HepG2 (cell line): ENCODE results near the gene RETN. TPM values are rescaled to one million over a fixed set of nuclear protein-coding genes. Genes with fewer than 3 reads are reported as not detected.
A peak's percentile ranks its signal among the peaks of the same experiment; 100 is the strongest.

Experiments
- DNMT1 ChIP-seq: sonication (generic); formaldehyde crosslinking; IDR thresholded peaks from 2 replicates; pipeline ENCODE4 v1.5.1; 2020; ENCODE audit warnings: mild to moderate bottlenecking, missing genetic modification reagents
- MATR3 ChIP-seq: sonication (generic); formaldehyde crosslinking; IDR thresholded peaks from 2 replicates; pipeline ENCODE4 v1.4.0; 2020; ENCODE audit warnings: missing genetic modification reagents
- MTA3 ChIP-seq: sonication (generic); formaldehyde crosslinking; IDR thresholded peaks from 2 replicates; pipeline ENCODE4 v1.4.0; 2020; ENCODE audit warnings: missing genetic modification reagents
- NONO ChIP-seq, 2 experiments: fragments of 450-650 bp in 1 of 2; sonication (generic) in 1 of 2; formaldehyde crosslinking in 1 of 2; IDR thresholded peaks in 1 of 2; conservative IDR thresholded peaks in 1 of 2; 2 replicates each; pipeline versions ENCODE4 v1.6.1 to v1.8.0; 2017 to 2022; ENCODE audit warnings: mild to moderate bottlenecking in 1 of 2, missing genetic modification reagents in 1 of 2, moderate library complexity in 1 of 2
- PAX8 ChIP-seq: sonication (generic); formaldehyde crosslinking; IDR thresholded peaks from 2 replicates; pipeline ENCODE4 v1.8.0; 2022; ENCODE audit warnings: mild to moderate bottlenecking, missing genetic modification reagents, borderline replicate concordance
- RELA ChIP-seq: sonication (generic); formaldehyde crosslinking; IDR thresholded peaks from 2 replicates; pipeline ENCODE4 v1.4.0; 2020; ENCODE audit warnings: missing genetic modification reagents
- SALL2 ChIP-seq: sonication (generic); formaldehyde crosslinking; IDR thresholded peaks from 2 replicates; pipeline ENCODE4 v1.8.1; 2023; ENCODE audit warnings: mild to moderate bottlenecking, missing genetic modification reagents, inconsistent platforms
- ZFP82 ChIP-seq: sonication (generic); formaldehyde crosslinking; IDR thresholded peaks from 2 replicates; pipeline ENCODE4 v1.5.1; 2020; ENCODE audit warnings: mild to moderate bottlenecking, missing genetic modification reagents, borderline replicate concordance
- ZNF235 ChIP-seq: sonication (generic); formaldehyde crosslinking; IDR thresholded peaks from 2 replicates; pipeline ENCODE4 v1.8.1; 2023; ENCODE audit warnings: mild to moderate bottlenecking, missing genetic modification reagents, borderline replicate concordance
- ZNF558 ChIP-seq: sonication (generic); formaldehyde crosslinking; IDR thresholded peaks from 2 replicates; pipeline ENCODE4 v1.9.0; 2022; ENCODE audit warnings: mild to moderate bottlenecking, missing genetic modification reagents, borderline replicate concordance
- ZNF619 ChIP-seq: sonication (generic); formaldehyde crosslinking; IDR thresholded peaks from 2 replicates; pipeline ENCODE4 v1.4.0; 2020; ENCODE audit warnings: mild to moderate bottlenecking, missing genetic modification reagents
- ZNF674 ChIP-seq: sonication (generic); formaldehyde crosslinking; IDR thresholded peaks from 2 replicates; pipeline ENCODE4 v1.5.0; 2020; ENCODE audit warnings: low read depth, mild to moderate bottlenecking, missing genetic modification reagents
- ZNF878 ChIP-seq: sonication (generic); formaldehyde crosslinking; IDR thresholded peaks from 2 replicates; pipeline ENCODE4 v1.8.1; 2023; ENCODE audit warnings: mild to moderate bottlenecking, missing genetic modification reagents, moderate library complexity
- polyA plus RNA-seq, 8 experiments: library from polyadenylated mRNA; depleted of rRNA in 3 of 8; stranded (reverse) in 7 of 8; unstranded in 1 of 8; fragments of >200 nt; fragmentation: Illumina TruSeq in 4 of 8; extraction: Trizol in 4 of 8; gene quantifications; 2 replicates each; pipeline versions ENCODE4 v1.2.1 to v1.2.3, GENCODE V29; 2011 to 2016; ENCODE audit warnings: low read depth in 4 of 8, missing spikeins in 1 of 8, mixed read lengths in 1 of 8; ENCODE audit not compliant: insufficient read depth in 1 of 8
- total RNA-seq, 5 experiments: library from RNA; depleted of rRNA; stranded (reverse); fragments of >200 nt; fragmentation: Illumina TruSeq; extraction: Trizol; gene quantifications; 2 replicates each; pipeline ENCODE4 v1.2.3, GENCODE V29; 2016; ENCODE audit warnings: low read depth in 1 of 5
- TF ChIP-seq, protein P1 (sequence below): sonication (generic); formaldehyde crosslinking; IDR thresholded peaks from 2 replicates; pipeline ENCODE4 v1.4.0; 2020; ENCODE audit warnings: missing genetic modification reagents
- TF ChIP-seq, protein P2 (sequence below): sonication (generic); formaldehyde crosslinking; IDR thresholded peaks from 2 replicates; pipeline ENCODE4 v1.4.0; 2020; ENCODE audit warnings: missing genetic modification reagents
- TF ChIP-seq, protein P3 (sequence below): sonication (generic); formaldehyde crosslinking; conservative IDR thresholded peaks from 2 replicates; pipeline ENCODE4 v1.4.0; 2020; ENCODE audit warnings: missing genetic modification reagents
- TF ChIP-seq, protein P4 (sequence below): sonication (generic); formaldehyde crosslinking; IDR thresholded peaks from 2 replicates; pipeline ENCODE4 v1.4.0; 2020; ENCODE audit warnings: missing genetic modification reagents, borderline replicate concordance
- TF ChIP-seq, protein P5 (sequence below): sonication (generic); formaldehyde crosslinking; IDR thresholded peaks from 2 replicates; pipeline ENCODE4 v1.5.0; 2020; ENCODE audit warnings: missing genetic modification reagents

The RETN gene
- total and polyA plus RNA-seq, 2 of the 13 experiments (the other 11 are each of a cell fraction or from before 2014, with no cell fraction given) = not detected

DNA sequence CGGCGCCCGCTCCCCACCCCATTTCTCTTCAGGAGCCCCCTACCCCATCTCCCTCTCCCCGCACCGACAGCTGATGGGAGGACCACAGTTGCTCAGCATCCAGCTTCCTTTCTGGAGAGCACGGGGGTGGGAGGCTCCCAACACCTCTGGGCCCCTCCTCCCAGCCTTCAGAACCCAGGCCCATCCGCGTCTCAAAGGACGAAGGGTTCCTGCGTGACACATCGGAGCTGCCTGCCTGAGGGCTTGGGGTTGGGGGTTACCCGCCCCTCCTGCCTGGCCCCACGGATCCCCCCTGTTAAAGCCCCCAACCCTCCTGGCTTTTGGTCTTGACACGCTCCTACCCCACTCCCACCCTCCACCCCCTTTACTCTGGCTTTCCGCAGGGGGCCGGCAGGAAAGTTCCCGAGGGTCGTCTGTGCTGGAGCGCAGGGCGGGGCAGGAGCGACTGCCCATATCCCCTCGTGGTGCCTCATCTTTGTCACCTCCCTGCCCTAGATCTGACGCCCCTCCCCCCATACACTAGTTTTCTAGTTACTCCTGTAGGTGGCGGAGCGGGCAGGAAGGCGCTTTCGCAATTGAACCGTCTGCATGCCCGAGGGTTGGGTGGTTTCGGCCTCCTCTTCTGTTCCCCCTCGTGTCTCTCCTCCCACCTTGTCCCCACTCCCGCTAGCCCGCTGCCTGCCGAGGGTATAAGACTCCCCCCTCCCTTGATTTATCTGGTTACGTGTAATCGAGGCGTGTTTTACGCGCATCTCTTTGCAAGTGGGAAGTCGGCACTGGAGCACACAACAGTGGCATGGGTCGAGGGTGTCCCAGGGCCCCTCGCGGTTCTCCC lies 12.7 kb downstream of the RETN start (continued):
- TF ChIP-seq, protein P1, sequence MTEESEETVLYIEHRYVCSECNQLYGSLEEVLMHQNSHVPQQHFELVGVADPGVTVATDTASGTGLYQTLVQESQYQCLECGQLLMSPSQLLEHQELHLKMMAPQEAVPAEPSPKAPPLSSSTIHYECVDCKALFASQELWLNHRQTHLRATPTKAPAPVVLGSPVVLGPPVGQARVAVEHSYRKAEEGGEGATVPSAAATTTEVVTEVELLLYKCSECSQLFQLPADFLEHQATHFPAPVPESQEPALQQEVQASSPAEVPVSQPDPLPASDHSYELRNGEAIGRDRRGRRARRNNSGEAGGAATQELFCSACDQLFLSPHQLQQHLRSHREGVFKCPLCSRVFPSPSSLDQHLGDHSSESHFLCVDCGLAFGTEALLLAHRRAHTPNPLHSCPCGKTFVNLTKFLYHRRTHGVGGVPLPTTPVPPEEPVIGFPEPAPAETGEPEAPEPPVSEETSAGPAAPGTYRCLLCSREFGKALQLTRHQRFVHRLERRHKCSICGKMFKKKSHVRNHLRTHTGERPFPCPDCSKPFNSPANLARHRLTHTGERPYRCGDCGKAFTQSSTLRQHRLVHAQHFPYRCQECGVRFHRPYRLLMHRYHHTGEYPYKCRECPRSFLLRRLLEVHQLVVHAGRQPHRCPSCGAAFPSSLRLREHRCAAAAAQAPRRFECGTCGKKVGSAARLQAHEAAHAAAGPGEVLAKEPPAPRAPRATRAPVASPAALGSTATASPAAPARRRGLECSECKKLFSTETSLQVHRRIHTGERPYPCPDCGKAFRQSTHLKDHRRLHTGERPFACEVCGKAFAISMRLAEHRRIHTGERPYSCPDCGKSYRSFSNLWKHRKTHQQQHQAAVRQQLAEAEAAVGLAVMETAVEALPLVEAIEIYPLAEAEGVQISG = peak; percentile 23; the same call in 1 of the 2 replicates
- TF ChIP-seq MTA3 (CRISPR knock-in tag) (no peak), ZNF558 (CRISPR knock-in tag) (0 out of 2 replicates have a peak, but pooled peaks have one; percentile 16), ZNF619 (CRISPR knock-in tag) (no peak), ZNF235 (CRISPR knock-in tag) (no peak), DNMT1 (CRISPR knock-in tag) (no peak), NONO (IDR thresholded peaks at IDR 0.05) (no peak), NONO (CRISPR knock-in tag; conservative IDR thresholded peaks at IDR 0.05) (no peak), RELA (CRISPR knock-in tag) (no peak), ZFP82 (CRISPR knock-in tag) (peak; percentile 34; the same call in 1 of the 2 replicates), ZNF674 (CRISPR knock-in tag) (no peak), ZNF878 (no peak), SALL2 (CRISPR knock-in tag) (no peak), MATR3 (no peak), PAX8 (CRISPR knock-in tag) (no peak)
- TF ChIP-seq, protein P2, sequence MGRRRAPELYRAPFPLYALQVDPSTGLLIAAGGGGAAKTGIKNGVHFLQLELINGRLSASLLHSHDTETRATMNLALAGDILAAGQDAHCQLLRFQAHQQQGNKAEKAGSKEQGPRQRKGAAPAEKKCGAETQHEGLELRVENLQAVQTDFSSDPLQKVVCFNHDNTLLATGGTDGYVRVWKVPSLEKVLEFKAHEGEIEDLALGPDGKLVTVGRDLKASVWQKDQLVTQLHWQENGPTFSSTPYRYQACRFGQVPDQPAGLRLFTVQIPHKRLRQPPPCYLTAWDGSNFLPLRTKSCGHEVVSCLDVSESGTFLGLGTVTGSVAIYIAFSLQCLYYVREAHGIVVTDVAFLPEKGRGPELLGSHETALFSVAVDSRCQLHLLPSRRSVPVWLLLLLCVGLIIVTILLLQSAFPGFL (CRISPR knock-in tag) = no peak
- TF ChIP-seq, protein P3, sequence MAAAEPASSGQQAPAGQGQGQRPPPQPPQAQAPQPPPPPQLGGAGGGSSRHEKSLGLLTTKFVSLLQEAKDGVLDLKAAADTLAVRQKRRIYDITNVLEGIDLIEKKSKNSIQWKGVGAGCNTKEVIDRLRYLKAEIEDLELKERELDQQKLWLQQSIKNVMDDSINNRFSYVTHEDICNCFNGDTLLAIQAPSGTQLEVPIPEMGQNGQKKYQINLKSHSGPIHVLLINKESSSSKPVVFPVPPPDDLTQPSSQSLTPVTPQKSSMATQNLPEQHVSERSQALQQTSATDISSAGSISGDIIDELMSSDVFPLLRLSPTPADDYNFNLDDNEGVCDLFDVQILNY = no peak
- TF ChIP-seq, protein P4, sequence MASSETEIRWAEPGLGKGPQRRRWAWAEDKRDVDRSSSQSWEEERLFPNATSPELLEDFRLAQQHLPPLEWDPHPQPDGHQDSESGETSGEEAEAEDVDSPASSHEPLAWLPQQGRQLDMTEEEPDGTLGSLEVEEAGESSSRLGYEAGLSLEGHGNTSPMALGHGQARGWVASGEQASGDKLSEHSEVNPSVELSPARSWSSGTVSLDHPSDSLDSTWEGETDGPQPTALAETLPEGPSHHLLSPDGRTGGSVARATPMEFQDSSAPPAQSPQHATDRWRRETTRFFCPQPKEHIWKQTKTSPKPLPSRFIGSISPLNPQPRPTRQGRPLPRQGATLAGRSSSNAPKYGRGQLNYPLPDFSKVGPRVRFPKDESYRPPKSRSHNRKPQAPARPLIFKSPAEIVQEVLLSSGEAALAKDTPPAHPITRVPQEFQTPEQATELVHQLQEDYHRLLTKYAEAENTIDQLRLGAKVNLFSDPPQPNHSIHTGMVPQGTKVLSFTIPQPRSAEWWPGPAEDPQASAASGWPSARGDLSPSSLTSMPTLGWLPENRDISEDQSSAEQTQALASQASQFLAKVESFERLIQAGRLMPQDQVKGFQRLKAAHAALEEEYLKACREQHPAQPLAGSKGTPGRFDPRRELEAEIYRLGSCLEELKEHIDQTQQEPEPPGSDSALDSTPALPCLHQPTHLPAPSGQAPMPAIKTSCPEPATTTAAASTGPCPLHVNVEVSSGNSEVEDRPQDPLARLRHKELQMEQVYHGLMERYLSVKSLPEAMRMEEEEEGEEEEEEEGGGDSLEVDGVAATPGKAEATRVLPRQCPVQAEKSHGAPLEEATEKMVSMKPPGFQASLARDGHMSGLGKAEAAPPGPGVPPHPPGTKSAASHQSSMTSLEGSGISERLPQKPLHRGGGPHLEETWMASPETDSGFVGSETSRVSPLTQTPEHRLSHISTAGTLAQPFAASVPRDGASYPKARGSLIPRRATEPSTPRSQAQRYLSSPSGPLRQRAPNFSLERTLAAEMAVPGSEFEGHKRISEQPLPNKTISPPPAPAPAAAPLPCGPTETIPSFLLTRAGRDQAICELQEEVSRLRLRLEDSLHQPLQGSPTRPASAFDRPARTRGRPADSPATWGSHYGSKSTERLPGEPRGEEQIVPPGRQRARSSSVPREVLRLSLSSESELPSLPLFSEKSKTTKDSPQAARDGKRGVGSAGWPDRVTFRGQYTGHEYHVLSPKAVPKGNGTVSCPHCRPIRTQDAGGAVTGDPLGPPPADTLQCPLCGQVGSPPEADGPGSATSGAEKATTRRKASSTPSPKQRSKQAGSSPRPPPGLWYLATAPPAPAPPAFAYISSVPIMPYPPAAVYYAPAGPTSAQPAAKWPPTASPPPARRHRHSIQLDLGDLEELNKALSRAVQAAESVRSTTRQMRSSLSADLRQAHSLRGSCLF (CRISPR knock-in tag) = no peak
- TF ChIP-seq, protein P5, sequence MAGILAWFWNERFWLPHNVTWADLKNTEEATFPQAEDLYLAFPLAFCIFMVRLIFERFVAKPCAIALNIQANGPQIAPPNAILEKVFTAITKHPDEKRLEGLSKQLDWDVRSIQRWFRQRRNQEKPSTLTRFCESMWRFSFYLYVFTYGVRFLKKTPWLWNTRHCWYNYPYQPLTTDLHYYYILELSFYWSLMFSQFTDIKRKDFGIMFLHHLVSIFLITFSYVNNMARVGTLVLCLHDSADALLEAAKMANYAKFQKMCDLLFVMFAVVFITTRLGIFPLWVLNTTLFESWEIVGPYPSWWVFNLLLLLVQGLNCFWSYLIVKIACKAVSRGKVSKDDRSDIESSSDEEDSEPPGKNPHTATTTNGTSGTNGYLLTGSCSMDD = no peak
